HG03442 (cell line): ENCODE data around the gene ADSS1.

Source experiments
- ATAC-seq: cut with Tn5 transposase; IDR thresholded peaks from one replicate; pipeline ENCODE4 v1.9.1; 2021; ENCODE audit warnings: mild to moderate bottlenecking, moderate library complexity; ENCODE audit not compliant: unreplicated experiment

ADSS1 gene

DNA sequence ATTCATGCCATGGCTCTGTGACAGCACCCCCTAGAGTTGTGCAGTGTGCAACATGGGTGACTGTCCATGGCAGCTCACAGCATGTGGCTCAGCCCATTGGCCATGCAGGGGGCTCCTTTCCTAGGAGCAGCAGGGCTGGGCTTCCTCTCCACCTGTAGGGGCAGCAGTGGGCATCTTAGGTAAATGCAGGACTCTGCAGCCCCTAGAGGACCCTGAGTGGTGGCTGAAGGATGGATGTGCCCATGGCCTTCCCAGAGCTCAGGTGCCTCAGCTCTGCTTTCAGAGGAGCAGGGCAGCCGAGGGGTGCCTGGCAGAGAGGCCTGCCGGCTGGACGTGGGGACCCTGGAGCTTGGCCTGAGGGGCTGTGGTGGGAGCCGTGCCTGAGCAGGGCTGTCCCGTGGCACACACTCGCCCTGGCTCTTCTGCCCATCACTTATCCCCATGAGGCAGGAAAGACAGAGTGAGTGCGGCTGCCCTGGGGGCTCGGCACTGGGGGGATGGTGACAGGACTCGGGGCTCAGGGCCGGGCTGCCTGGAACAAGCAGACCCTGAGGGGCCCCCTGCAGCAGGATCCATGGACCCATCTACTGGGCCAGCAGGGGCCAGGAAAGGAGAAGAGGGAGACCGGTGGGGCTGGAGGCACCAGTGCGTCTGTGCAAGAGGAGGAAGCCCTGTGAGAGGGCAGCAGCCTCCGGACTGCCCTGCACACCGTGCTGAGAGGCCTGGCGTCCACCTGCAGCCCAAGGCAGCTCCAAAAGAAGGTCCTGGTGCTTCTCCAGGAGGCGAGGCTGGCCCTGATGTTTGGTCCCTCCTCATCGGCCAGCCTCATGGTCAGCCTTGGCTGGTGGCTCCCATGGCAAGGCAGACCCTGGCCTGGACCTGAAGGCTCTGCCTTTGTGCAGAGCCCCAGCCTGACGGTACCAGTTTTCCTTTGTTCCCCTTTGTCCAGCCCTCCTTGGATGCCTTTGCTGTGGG, 7.6 kb downstream of the ADSS1 start:
- no peak for ATAC-seq

- ATAC-seq, result no peak
Observed at GRCh38 chr14:104732355-104732804, 8.4 kb downstream of the ADSS1 start.

DNA sequence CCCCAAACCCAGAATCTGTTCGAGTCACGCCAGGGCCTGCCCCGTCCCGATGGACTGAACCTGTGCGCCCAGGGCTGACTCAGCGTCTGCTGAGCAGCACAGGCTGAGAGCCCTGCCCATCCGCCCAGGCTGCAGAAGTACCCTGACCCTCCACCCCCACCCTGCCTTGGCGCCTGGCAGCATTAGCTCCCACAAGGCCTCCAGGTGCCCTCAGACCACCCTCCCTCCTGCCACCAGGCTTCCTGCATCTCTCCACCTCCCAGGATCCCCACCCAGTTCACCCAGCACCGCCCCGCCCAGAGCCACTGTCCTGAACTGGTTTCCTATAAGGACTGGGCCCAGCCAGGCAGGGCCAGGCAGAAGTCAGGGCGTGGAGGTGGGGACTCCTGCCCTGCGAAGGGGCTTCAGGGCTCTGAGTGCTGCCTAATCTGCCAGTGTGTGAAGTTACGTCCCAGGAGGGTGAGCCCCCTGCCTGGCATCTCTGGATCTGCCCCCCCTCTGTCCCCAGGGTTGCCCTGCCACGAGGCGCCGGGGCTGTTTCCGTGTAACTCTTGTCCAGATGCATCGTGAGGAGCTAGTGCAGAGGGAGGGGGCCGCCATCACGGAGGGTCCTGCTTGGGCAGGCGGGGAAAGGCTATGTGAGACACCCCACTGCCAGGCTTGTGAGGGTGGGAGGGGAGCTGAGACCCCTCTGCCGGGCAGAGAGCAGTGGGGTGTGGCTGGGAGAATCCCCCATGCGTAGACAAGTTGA, 9.1 kb downstream of the ADSS1 start:
- ATAC-seq, result no peak

- no peak for ATAC-seq
Observed at GRCh38 chr14:104734051-104734587, 10.1 kb downstream of the ADSS1 start.

- no peak for ATAC-seq
Observed at GRCh38 chr14:104734601-104734990, 10.6 kb downstream of the ADSS1 start.

DNA sequence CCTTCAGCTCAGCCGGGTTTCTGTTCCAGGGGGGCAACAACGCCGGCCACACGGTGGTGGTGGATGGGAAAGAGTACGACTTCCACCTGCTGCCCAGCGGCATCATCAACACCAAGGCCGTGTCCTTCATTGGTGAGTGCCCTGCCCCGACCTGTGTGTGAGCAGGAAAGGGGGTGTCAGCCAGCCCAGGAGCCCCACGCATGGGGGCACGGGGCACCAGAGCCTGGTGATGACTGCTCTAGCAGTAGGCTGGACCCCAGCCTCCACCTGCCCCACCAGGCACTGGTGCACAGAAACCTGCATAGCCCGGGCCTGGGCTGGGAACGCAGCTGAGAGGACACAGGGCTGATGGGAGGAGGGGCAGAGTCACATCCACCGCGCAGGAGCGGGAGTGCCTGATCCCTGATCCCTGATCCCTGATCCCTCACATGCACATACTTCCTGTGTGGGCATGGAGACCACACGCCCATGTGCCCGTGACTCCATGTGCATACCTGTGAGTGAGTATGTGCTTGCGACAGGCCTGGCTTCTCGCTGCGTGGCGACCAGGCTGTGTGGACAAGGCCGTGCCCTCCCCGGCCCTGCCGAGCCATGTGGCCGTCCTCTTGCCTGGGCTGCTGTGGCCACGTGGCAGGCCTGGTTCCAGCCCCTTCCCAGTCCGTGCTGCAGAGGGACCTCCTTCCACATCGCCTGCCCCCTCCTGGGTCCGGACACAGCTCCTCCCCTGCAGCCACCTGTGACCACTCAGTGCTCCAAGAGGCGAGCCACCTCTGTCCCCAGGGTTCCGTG, 11.2 kb downstream of the ADSS1 start:
- no peak for ATAC-seq

GRCh38 chr14:104735830-104736642, 12.0 kb downstream of the ADSS1 start:
- no peak for ATAC-seq

GRCh38 chr14:104738375-104739019, 14.5 kb downstream of the ADSS1 start:
- no peak for ATAC-seq

GRCh38 chr14:104739026-104739425, 15.0 kb downstream of the ADSS1 start:
- no peak for ATAC-seq

GRCh38 chr14:104739546-104740516, 15.8 kb downstream of the ADSS1 start:
- ATAC-seq, result no peak

- no peak for ATAC-seq
Observed at GRCh38 chr14:104741108-104741802, 17.2 kb downstream of the ADSS1 start.

GRCh38 chr14:104741803-104742251, 17.8 kb downstream of the ADSS1 start:
- ATAC-seq, result no peak

GRCh38 chr14:104742586-104743455, 18.8 kb downstream of the ADSS1 start:
- no peak for ATAC-seq

GRCh38 chr14:104743461-104744380, 19.7 kb downstream of the ADSS1 start:
- ATAC-seq, result no peak

DNA sequence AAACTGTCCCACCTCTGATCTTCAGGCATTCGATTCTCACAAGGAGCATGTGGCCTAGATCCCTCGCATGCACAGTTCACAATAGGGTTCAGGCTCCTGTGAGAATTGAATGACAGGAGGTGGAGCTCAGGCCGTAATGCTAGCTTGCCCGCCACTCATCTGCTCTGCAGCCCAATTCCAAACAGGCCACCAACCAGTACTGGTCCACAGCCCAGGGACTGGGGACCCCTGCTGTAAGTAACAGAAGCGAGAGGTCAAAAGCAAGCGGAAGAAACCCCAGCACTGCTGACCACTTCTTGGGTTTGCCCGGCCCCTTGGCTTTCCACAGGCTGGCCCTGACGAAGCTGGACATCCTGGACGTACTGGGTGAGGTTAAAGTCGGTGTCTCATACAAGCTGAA, 20.5 kb downstream of the ADSS1 start:
- no peak for ATAC-seq

DNA sequence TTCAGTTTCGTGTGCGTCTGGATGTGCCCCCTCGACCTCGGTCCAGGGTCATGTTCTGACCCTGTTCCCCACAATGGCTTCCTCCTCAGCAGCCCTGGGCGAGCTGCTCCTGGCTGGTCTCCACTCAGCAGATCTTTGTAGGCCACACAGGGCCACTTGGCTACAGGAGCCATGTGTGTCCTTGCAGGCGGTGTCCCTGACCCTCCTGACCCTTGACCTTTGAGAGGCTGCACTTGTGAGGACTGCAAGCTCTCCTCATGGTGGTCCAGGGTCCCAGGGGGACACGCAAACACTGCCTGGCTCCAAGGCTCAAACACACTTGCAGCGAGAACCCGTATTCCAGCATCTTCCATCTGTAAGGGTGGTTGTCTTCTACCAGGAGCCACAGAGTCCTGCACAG, 21.4 kb downstream of the ADSS1 start:
- no peak for ATAC-seq
